Mesenchymal stem cell (in vitro differentiated cells and primary cell): ENCODE data around the gene STEAP3.

ENCODE experiments used
- DNase-seq: peaks from one replicate; pipeline ENCODE4 v3.0.0-alpha.2; 2013
- H2AFZ ChIP-seq: one replicate; pipeline ENCODE4 v1.6.1; 2013; ENCODE audit warnings: low read depth, mild to moderate bottlenecking, control low read depth, inconsistent platforms, low read length, moderate library complexity
- H2AK5ac ChIP-seq: 2 replicates; pipeline ENCODE4 v1.6.1; 2013; ENCODE audit warnings: low read length, moderate library complexity, mild to moderate bottlenecking, inconsistent platforms; ENCODE audit not compliant: severe bottlenecking
- H2BK120ac ChIP-seq: one replicate; pipeline ENCODE4 v1.6.1; 2013; ENCODE audit warnings: low read depth, mild to moderate bottlenecking, inconsistent platforms, low read length, moderate library complexity
- H2BK12ac ChIP-seq, 2 experiments: one replicate each; pipeline ENCODE4 v1.6.1; 2013; ENCODE audit warnings: inconsistent platforms in 2 of 2, low read length in 2 of 2, mild to moderate bottlenecking in 2 of 2, moderate library complexity in 2 of 2, control low read depth in 1 of 2
- H2BK15ac ChIP-seq: one replicate; pipeline ENCODE4 v1.6.1; 2013; ENCODE audit warnings: mild to moderate bottlenecking, low read depth, inconsistent platforms; ENCODE audit not compliant: poor library complexity, severe bottlenecking
- H2BK5ac ChIP-seq: 2 replicates; pipeline ENCODE4 v1.6.1; 2013; ENCODE audit warnings: low read depth, mild to moderate bottlenecking, low read length, control low read depth, inconsistent platforms; ENCODE audit not compliant: poor library complexity, severe bottlenecking
- H3K14ac ChIP-seq, 2 experiments: one replicate each; pipeline ENCODE4 v1.6.1; 2013; ENCODE audit warnings: inconsistent platforms in 2 of 2, low read length in 2 of 2, control low read depth in 1 of 2, mild to moderate bottlenecking in 1 of 2, moderate library complexity in 1 of 2
- H3K18ac ChIP-seq, 2 experiments: one replicate each; pipeline ENCODE4 v1.6.1; 2013; ENCODE audit warnings: inconsistent platforms in 2 of 2, low read length in 2 of 2, control low read depth in 1 of 2, low read depth in 1 of 2, mild to moderate bottlenecking in 1 of 2
- H3K23ac ChIP-seq, 2 experiments: one replicate each; pipeline ENCODE4 v1.6.1; 2013; ENCODE audit warnings: inconsistent platforms in 2 of 2, low read length in 2 of 2, mild to moderate bottlenecking in 2 of 2, moderate library complexity in 2 of 2, control low read depth in 1 of 2
- H3K27ac ChIP-seq: 2 replicates; pipeline ENCODE4 v1.5.1; 2013; ENCODE audit warnings: mild to moderate bottlenecking, moderate library complexity, low read length, control low read depth, inconsistent platforms; ENCODE audit not compliant: poor library complexity, severe bottlenecking
- H3K27me3 ChIP-seq, 2 experiments: 2 replicates each; pipeline versions ENCODE4 v1.6.1 to v1.7.0; 2013; ENCODE audit warnings: low read length in 2 of 2, mild to moderate bottlenecking in 2 of 2, moderate library complexity in 2 of 2, control low read depth in 1 of 2, inconsistent platforms in 1 of 2; ENCODE audit not compliant: control insufficient read depth in 1 of 2, insufficient read depth in 1 of 2
- H3K36me3 ChIP-seq, 2 experiments: 2 replicates each; pipeline versions ENCODE4 v1.6.1 to v1.7.0; 2013; ENCODE audit warnings: low read length in 2 of 2, control low read depth in 1 of 2, inconsistent platforms in 1 of 2, low read depth in 1 of 2, mild to moderate bottlenecking in 1 of 2; ENCODE audit not compliant: insufficient read depth in 2 of 2, control insufficient read depth in 1 of 2
- H3K4ac ChIP-seq, 2 experiments: one replicate each; pipeline ENCODE4 v1.6.1; 2013; ENCODE audit warnings: inconsistent platforms in 2 of 2, low read length in 2 of 2, mild to moderate bottlenecking in 2 of 2, moderate library complexity in 2 of 2, control low read depth in 1 of 2, low read depth in 1 of 2
- H3K4me1 ChIP-seq: 2 replicates; pipeline ENCODE4 v1.6.1; 2013; ENCODE audit warnings: low read depth, low read length, control low read depth; ENCODE audit not compliant: control insufficient read depth, insufficient read depth
- H3K4me2 ChIP-seq: 2 replicates; pipeline ENCODE4 v1.6.1; 2013; ENCODE audit warnings: low read length, mild to moderate bottlenecking, inconsistent platforms; ENCODE audit not compliant: poor library complexity, severe bottlenecking
- H3K4me3 ChIP-seq, 2 experiments: 2 replicates each; pipeline versions ENCODE4 v1.5.1 to v1.7.0; 2013; ENCODE audit warnings: low read length in 2 of 2, mild to moderate bottlenecking in 2 of 2, control low read depth in 1 of 2, low read depth in 1 of 2; ENCODE audit not compliant: insufficient read depth in 1 of 2
- H3K79me1 ChIP-seq: replicated peaks from 2 replicates; pipeline ENCODE4 v1.6.1; 2013; ENCODE audit warnings: mild to moderate bottlenecking, control low read depth, low read length, inconsistent platforms; ENCODE audit not compliant: poor library complexity, severe bottlenecking
- H3K9ac ChIP-seq: 2 replicates; pipeline ENCODE4 v1.7.0; 2013; ENCODE audit warnings: mild to moderate bottlenecking, low read length, moderate library complexity
- H3K9me3 ChIP-seq: 2 replicates; pipeline ENCODE4 v1.7.0; 2013; ENCODE audit warnings: mild to moderate bottlenecking, low read length; ENCODE audit not compliant: control insufficient read depth
- H4K8ac ChIP-seq: one replicate; pipeline ENCODE4 v1.6.1; 2013; ENCODE audit warnings: inconsistent platforms, mild to moderate bottlenecking, low read length, moderate library complexity
- H4K91ac ChIP-seq: one replicate; pipeline ENCODE4 v1.6.1; 2013; ENCODE audit warnings: mild to moderate bottlenecking, low read length, inconsistent platforms
- WGBS: methylation state at CpG from one replicate; pipeline ENCODE4 v1.1.7; 2013; ENCODE audit warnings: mixed read lengths; 5-methylcytosine and 5-hydroxymethylcytosine counted together

The STEAP3 gene

DNA sequence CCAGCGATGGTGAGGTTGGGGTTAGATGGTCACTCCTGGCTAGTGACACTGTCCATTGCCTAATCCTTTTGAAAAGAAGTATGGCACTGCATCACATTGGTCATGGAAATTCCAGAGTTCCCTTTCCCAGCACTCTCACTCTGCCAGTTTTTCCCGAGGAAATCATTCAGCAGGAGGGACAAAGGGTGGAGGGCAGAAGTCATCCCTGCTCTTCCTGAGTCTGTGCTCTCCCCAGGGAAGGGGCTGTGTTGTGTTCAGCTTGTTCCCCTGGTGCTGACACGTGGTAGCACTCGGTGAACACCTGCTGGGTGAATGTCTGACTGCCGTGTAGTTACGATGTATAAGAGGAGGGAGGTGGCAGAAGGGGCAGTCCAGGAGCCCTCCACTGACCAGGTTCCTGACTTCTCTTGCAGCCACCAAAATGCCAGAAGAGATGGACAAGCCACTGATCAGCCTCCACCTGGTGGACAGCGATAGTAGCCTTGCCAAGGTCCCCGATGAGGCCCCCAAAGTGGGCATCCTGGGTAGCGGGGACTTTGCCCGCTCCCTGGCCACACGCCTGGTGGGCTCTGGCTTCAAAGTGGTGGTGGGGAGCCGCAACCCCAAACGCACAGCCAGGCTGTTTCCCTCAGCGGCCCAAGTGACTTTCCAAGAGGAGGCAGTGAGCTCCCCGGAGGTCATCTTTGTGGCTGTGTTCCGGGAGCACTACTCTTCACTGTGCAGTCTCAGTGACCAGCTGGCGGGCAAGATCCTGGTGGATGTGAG is 21.6 kb downstream of the STEAP3 start:
- 95% methylated on average over 17 of the region's 17 CpGs for WGBS

DNA sequence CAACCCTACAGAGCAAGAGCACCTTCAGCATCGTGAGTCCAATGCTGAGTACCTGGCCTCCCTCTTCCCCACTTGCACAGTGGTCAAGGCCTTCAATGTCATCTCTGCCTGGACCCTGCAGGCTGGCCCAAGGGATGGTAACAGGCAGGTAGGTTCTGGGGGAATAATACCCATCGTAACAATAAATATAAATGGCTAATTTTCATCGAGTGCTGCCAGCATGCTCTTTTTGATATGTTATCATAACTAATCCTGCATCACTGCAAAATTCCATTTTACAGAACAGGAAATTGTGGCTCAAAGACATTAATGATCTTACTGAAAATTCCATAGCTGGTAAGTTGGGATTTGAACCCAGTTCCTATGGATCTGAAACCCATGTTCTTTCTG is 22.2 kb downstream of the STEAP3 start:
- Histone ChIP-seq H3K14ac (no peak overlapping the region), H3K4me1 (peaks cover 43% of the 10 kb centered on the region), H3K79me1 (peaks cover 65% of the 10 kb centered on the region), H3K27me3 (no peaks in the 10 kb centered on the region), H2BK5ac (no peak overlapping the region), H4K91ac (no peak overlapping the region), H2AFZ (no peak overlapping the region), H3K18ac (no peak overlapping the region), H2BK12ac (no peak overlapping the region), H3K4me2 (no peak overlapping the region), H3K4me3 (no peak overlapping the region), H4K8ac (no peak overlapping the region), H3K9ac (no peak overlapping the region), H2BK120ac (no peak overlapping the region), H3K4ac (no peak overlapping the region), H3K9me3 (peaks cover 9% of the 10 kb centered on the region), H2BK15ac (no peak overlapping the region), H3K36me3 (peaks cover 55 to 59% of the 10 kb centered on the region in 2 experiments), H3K23ac (no peak overlapping the region), H2AK5ac (no peak overlapping the region), H3K27ac (no peak overlapping the region)
- no peak for DNase-seq
- WGBS, result 100% methylated on average over 2 of the region's 3 CpGs

More for the DNA sequence above, 21.6 kb downstream of the STEAP3 start:
- H3K9me3 ChIP-seq, result peaks cover 9% of the 10 kb centered on the region
- H3K9ac ChIP-seq, result no peak overlapping the region
- H3K79me1 ChIP-seq, result peaks cover 62% of the 10 kb centered on the region
- H3K27me3 ChIP-seq, result no peaks in the 10 kb centered on the region
- no peak overlapping the region for H2AFZ ChIP-seq
- no peak overlapping the region for H2BK12ac ChIP-seq
- no peak overlapping the region for H3K4me3 ChIP-seq
- H4K91ac ChIP-seq, result no peak overlapping the region
- H3K18ac ChIP-seq, result no peak overlapping the region
- DNase-seq, result no peak
- no peak overlapping the region for H2BK15ac ChIP-seq
- no peak overlapping the region for H3K23ac ChIP-seq
- no peak overlapping the region for H3K27ac ChIP-seq
- H2BK120ac ChIP-seq, result no peak overlapping the region
- peaks cover 43% of the 10 kb centered on the region for H3K4me1 ChIP-seq
- H2AK5ac ChIP-seq, result peak overlapping the region; percentile 9
- H3K14ac ChIP-seq, result no peak overlapping the region
- H3K4me2 ChIP-seq, result no peak overlapping the region
- no peak overlapping the region for H4K8ac ChIP-seq
- H2BK5ac ChIP-seq, result no peak overlapping the region
- peaks cover 52 to 54% of the 10 kb centered on the region in 2 experiments for H3K36me3 ChIP-seq
- no peak overlapping the region for H3K4ac ChIP-seq

- H3K18ac ChIP-seq, result peak overlapping the region in 1 of 2 experiments; percentile 76
- DNase-seq, result no peak
- no peak overlapping the region for H3K23ac ChIP-seq
- H3K27ac ChIP-seq, result no peak overlapping the region
- no peak overlapping the region for H3K14ac ChIP-seq
- peak overlapping the region in 1 of 2 experiments; percentile 27 for H2BK12ac ChIP-seq
- no peak overlapping the region for H3K4me2 ChIP-seq
- H3K27me3 ChIP-seq, result no peaks in the 10 kb centered on the region
- H3K79me1 ChIP-seq, result peaks cover 59% of the 10 kb centered on the region
- no peak overlapping the region for H2BK120ac ChIP-seq
- WGBS, result 93% methylated on average over 24 of the region's 24 CpGs
- peaks cover 43% of the 10 kb centered on the region for H3K4me1 ChIP-seq
- H2BK15ac ChIP-seq, result no peak overlapping the region
- H2AFZ ChIP-seq, result no peak overlapping the region
- peak overlapping the region; percentile 29 for H2AK5ac ChIP-seq
- no peak overlapping the region for H2BK5ac ChIP-seq
- H4K91ac ChIP-seq, result no peak overlapping the region
- peaks cover 9% of the 10 kb centered on the region for H3K9me3 ChIP-seq
- no peak overlapping the region for H3K9ac ChIP-seq
- H3K4me3 ChIP-seq, result peak overlapping the region in 1 of 2 experiments; percentile 10
- H3K36me3 ChIP-seq, result peaks cover 52 to 67% of the 10 kb centered on the region in 2 experiments
- no peak overlapping the region for H4K8ac ChIP-seq
- H3K4ac ChIP-seq, result no peak overlapping the region
Measured at GRCh38 chr2:119246884-119247843, 23.5 kb downstream of the STEAP3 start.

GRCh38 chr2:119247844-119248271 is 24.2 kb downstream of the STEAP3 start:
- Histone ChIP-seq H3K9me3 (peaks cover 9% of the 10 kb centered on the region), H3K18ac (peak overlapping the region in 1 of 2 experiments; percentile 76), H3K4me1 (peaks cover 45% of the 10 kb centered on the region), H3K79me1 (peaks cover 55% of the 10 kb centered on the region), H3K23ac (no peak overlapping the region), H3K27me3 (no peaks in the 10 kb centered on the region), H3K27ac (no peak overlapping the region), H4K8ac (no peak overlapping the region), H3K4me2 (no peak overlapping the region), H3K4ac (peak overlapping the region in 1 of 2 experiments; percentile 11), H3K4me3 (no peak overlapping the region), H3K36me3 (peaks cover 52 to 67% of the 10 kb centered on the region in 2 experiments), H2BK12ac (peak overlapping the region in 1 of 2 experiments; percentile 27), H2BK120ac (no peak overlapping the region), H4K91ac (peak overlapping the region; percentile 57), H2BK5ac (no peak overlapping the region), H2AK5ac (no peak overlapping the region), H2BK15ac (no peak overlapping the region), H3K9ac (no peak overlapping the region), H2AFZ (no peak overlapping the region), H3K14ac (peak overlapping the region in 1 of 2 experiments; percentile 41)
- DNase-seq, result no peak
- 98% methylated on average over 29 of the region's 29 CpGs for WGBS
